Superior temporal gyrus (tissue), 1 donor: ENCODE data around the gene CFAP69.
"Not testable (repeated sequence)": the region's sequence is repeated elsewhere in the genome, so short reads cannot be mapped to it uniquely, and the experiment has no call there.

Experiments used
- DNase-seq: peaks from one replicate; pipeline ENCODE4 v3.0.0-alpha.2; 2016; ENCODE audit errors: extremely low spot score

The CFAP69 gene

GRCh38 chr7:90345595-90346335 is 100.8 kb downstream of the CFAP69 start:
- DNase-seq, result no peak

- DNase-seq, result peak; percentile 98
Observed at GRCh38 chr7:90346336-90347125, 101.6 kb downstream of the CFAP69 start, which contains the start of gene GTPBP10. GTPBP10 (plus strand) TSS chr7:90346716; CDS start chr7:90346742, 26 bp downstream.

- no peak for DNase-seq
Observed at GRCh38 chr7:90347759-90348158, 102.8 kb downstream of the CFAP69 start.

DNA sequence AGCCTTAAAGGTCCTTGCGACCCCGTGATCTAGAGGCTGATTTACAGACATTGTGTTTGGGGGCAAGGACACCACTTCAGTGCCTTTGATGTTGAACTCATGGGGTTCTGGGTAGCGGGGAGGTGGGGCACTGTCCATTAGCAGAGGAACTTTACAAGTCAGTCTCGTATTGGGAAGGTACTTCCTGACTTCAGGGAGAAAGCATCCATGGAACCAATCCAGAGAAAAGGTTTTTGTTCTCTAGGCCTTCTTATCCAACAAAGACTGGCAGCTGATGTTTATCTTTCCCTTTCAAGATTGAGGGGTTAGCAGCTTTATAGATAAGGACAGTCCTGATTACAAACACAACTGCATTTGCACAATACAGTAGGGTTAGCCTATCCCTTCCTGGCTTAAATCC is 104.3 kb downstream of the CFAP69 start:
- DNase-seq, result no peak

GRCh38 chr7:90350032-90350431 is 105.1 kb downstream of the CFAP69 start:
- not testable (repeated sequence) for DNase-seq

DNA sequence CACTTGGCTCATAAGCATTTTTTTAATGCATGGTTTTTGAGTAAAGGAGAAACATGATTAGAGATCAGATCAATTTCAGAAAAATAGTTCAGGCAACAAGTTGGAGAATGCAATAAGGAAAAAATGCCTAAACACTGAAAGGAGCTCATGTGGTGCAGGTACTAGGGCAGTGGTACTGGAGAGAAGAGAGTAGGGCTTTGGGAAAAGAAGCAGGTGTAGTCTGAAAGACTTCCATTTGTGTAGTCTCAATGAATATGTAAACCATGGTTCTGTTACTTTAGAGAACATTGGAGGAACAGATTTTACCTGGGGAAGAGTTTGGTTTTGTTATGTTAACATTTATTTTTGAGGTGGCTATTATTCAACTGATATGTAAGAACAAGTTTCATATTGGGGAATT is 107.0 kb downstream of the CFAP69 start:
- no peak for DNase-seq
